Stimulated activated effector memory CD8-positive, alpha-beta T cell treated with anti-CD3 and anti-CD28 coated beads, Interleukin-12 subunit alpha, Interleukin-12 subunit beta, amount 100 ng/mL, for 72 hours (primary cell): ENCODE measurements around the gene ZNF341.
"Not testable (repeated sequence)": the region's sequence is repeated elsewhere in the genome, so short reads cannot be mapped to it uniquely, and the experiment has no call there.

Experiments used
- ATAC-seq: fragments of 150-1000 bp; cut with Tn5 transposase; 2 replicates; pipeline ENCODE4 v1.10.0; 2021
- DNase-seq, 2 donors: peaks; one replicate each; pipeline ENCODE4 v3.0.0; 2021 to 2022; ENCODE audit warnings: low spot score in 2 of 2
- H3K27ac Mint-ChIP-seq: one replicate; pipeline ENCODE4 v1.8.0; 2022; ENCODE audit warnings: mild to moderate bottlenecking, mixed read lengths
- H3K36me3 Mint-ChIP-seq: one replicate; pipeline ENCODE4 v1.8.0; 2022; ENCODE audit warnings: mild to moderate bottlenecking, mixed read lengths
- H3K4me1 Mint-ChIP-seq: one replicate; pipeline ENCODE4 v1.8.0; 2022; ENCODE audit warnings: mixed read lengths
- H3K4me3 Mint-ChIP-seq: one replicate; pipeline ENCODE4 v1.8.0; 2022; ENCODE audit warnings: mild to moderate bottlenecking, mixed read lengths
- H3K9me3 Mint-ChIP-seq: one replicate; pipeline ENCODE4 v1.8.0; 2022; ENCODE audit warnings: mixed read lengths

The ZNF341 gene

GRCh38 chr20:33736962-33737361, 5.2 kb downstream of the ZNF341 start:
- Mint-ChIP-seq H3K4me1 (peaks cover 24% of the 10 kb centered on the region), H3K27ac (no peak overlapping the region), H3K4me3 (no peak overlapping the region), H3K36me3 (no peaks in the 10 kb centered on the region), H3K9me3 (peaks cover 4% of the 10 kb centered on the region)
- ATAC-seq (no peak), DNase-seq (no peak)

- Mint-ChIP-seq H3K4me1 (peaks cover 6% of the 10 kb centered on the region), H3K4me3 (no peak overlapping the region), H3K36me3 (no peaks in the 10 kb centered on the region), H3K9me3 (peaks cover 4% of the 10 kb centered on the region), H3K27ac (no peak overlapping the region)
- DNase-seq, result no peak
- no peak for ATAC-seq
Measured at GRCh38 chr20:33739493-33739892, 7.7 kb downstream of the ZNF341 start.

- H3K9me3 Mint-ChIP-seq, result peaks cover 4% of the 10 kb centered on the region
- peaks cover 6% of the 10 kb centered on the region for H3K4me1 Mint-ChIP-seq
- no peak overlapping the region for H3K4me3 Mint-ChIP-seq
- ATAC-seq (no peak), DNase-seq (no peak)
- H3K27ac Mint-ChIP-seq, result no peak overlapping the region
- H3K36me3 Mint-ChIP-seq, result no peaks in the 10 kb centered on the region
Measured at GRCh38 chr20:33740189-33740588, 8.4 kb downstream of the ZNF341 start.

- Mint-ChIP-seq H3K9me3 (no peaks in the 10 kb centered on the region), H3K27ac (no peak overlapping the region), H3K4me1 (no peaks in the 10 kb centered on the region), H3K4me3 (no peak overlapping the region), H3K36me3 (peaks cover 29% of the 10 kb centered on the region)
- ATAC-seq (no peak), DNase-seq (no peak)
Measured at GRCh38 chr20:33744181-33744580, 12.4 kb downstream of the ZNF341 start.

- no peak for DNase-seq
- no peaks in the 10 kb centered on the region for H3K9me3 Mint-ChIP-seq
- H3K4me3 Mint-ChIP-seq, result no peak overlapping the region
- no peak for ATAC-seq
- no peaks in the 10 kb centered on the region for H3K4me1 Mint-ChIP-seq
- H3K36me3 Mint-ChIP-seq, result peaks cover 36% of the 10 kb centered on the region
- no peak overlapping the region for H3K27ac Mint-ChIP-seq
Measured at GRCh38 chr20:33744773-33745385, 13.1 kb downstream of the ZNF341 start.

GRCh38 chr20:33746325-33746998, 14.7 kb downstream of the ZNF341 start:
- Mint-ChIP-seq H3K36me3 (peaks cover 47% of the 10 kb centered on the region), H3K4me3 (no peak overlapping the region), H3K4me1 (no peaks in the 10 kb centered on the region), H3K27ac (no peak overlapping the region), H3K9me3 (no peaks in the 10 kb centered on the region)
- no peak for DNase-seq
- ATAC-seq, result no peak

GRCh38 chr20:33751775-33752174, 20.0 kb downstream of the ZNF341 start:
- DNase-seq (no peak), ATAC-seq (no peak)
- no peaks in the 10 kb centered on the region for H3K4me1 Mint-ChIP-seq
- H3K36me3 Mint-ChIP-seq, result peaks cover 65% of the 10 kb centered on the region
- H3K9me3 Mint-ChIP-seq, result no peaks in the 10 kb centered on the region
- no peak overlapping the region for H3K27ac Mint-ChIP-seq
- no peak overlapping the region for H3K4me3 Mint-ChIP-seq

GRCh38 chr20:33753143-33753542, 21.3 kb downstream of the ZNF341 start:
- H3K9me3 Mint-ChIP-seq, result no peaks in the 10 kb centered on the region
- no peak for DNase-seq
- H3K36me3 Mint-ChIP-seq, result peaks cover 52% of the 10 kb centered on the region
- no peak overlapping the region for H3K27ac Mint-ChIP-seq
- no peaks in the 10 kb centered on the region for H3K4me1 Mint-ChIP-seq
- no peak for ATAC-seq
- no peak overlapping the region for H3K4me3 Mint-ChIP-seq

GRCh38 chr20:33753763-33754162, 22.0 kb downstream of the ZNF341 start:
- no peak for DNase-seq
- Mint-ChIP-seq H3K27ac (no peak overlapping the region), H3K9me3 (no peaks in the 10 kb centered on the region), H3K4me1 (no peaks in the 10 kb centered on the region), H3K36me3 (peaks cover 45% of the 10 kb centered on the region), H3K4me3 (no peak overlapping the region)
- ATAC-seq, result no peak

- peaks cover 29% of the 10 kb centered on the region for H3K36me3 Mint-ChIP-seq
- H3K4me1 Mint-ChIP-seq, H3K27ac Mint-ChIP-seq, DNase-seq, H3K9me3 Mint-ChIP-seq, H3K4me3 Mint-ChIP-seq, ATAC-seq: not testable (repeated sequence)
Measured at GRCh38 chr20:33755936-33756490, 24.2 kb downstream of the ZNF341 start.

- ATAC-seq (no peak), DNase-seq (no peak)
- Mint-ChIP-seq H3K4me1 (no peaks in the 10 kb centered on the region), H3K36me3 (peaks cover 34% of the 10 kb centered on the region), H3K9me3 (no peaks in the 10 kb centered on the region), H3K4me3 (no peak overlapping the region), H3K27ac (no peak overlapping the region)
Measured at GRCh38 chr20:33757046-33757445, 25.2 kb downstream of the ZNF341 start.

- no peak for ATAC-seq
- H3K4me1 Mint-ChIP-seq, result no peaks in the 10 kb centered on the region
- DNase-seq, result no peak
- no peaks in the 10 kb centered on the region for H3K9me3 Mint-ChIP-seq
- H3K36me3 Mint-ChIP-seq, result peaks cover 38% of the 10 kb centered on the region
- H3K27ac Mint-ChIP-seq, result peak overlapping the region; percentile 18
- H3K4me3 Mint-ChIP-seq, result no peak overlapping the region
Measured at GRCh38 chr20:33757458-33757857, 25.7 kb downstream of the ZNF341 start.

GRCh38 chr20:33761698-33762250, 30.0 kb downstream of the ZNF341 start:
- Mint-ChIP-seq H3K9me3 (no peaks in the 10 kb centered on the region), H3K4me1 (no peaks in the 10 kb centered on the region), H3K4me3 (no peak overlapping the region), H3K36me3 (peaks cover 26% of the 10 kb centered on the region), H3K27ac (no peak overlapping the region)
- no peak for DNase-seq
- ATAC-seq, result no peak

GRCh38 chr20:33765099-33765498, 33.3 kb downstream of the ZNF341 start:
- no peak overlapping the region for H3K27ac Mint-ChIP-seq
- H3K9me3 Mint-ChIP-seq, result no peaks in the 10 kb centered on the region
- DNase-seq, result no peak
- H3K4me1 Mint-ChIP-seq, result no peaks in the 10 kb centered on the region
- no peak overlapping the region for H3K4me3 Mint-ChIP-seq
- peaks cover 43% of the 10 kb centered on the region for H3K36me3 Mint-ChIP-seq
- ATAC-seq, result no peak

- Mint-ChIP-seq H3K4me1 (no peaks in the 10 kb centered on the region), H3K4me3 (no peak overlapping the region), H3K36me3 (peaks cover 42% of the 10 kb centered on the region), H3K27ac (no peak overlapping the region), H3K9me3 (no peaks in the 10 kb centered on the region)
- ATAC-seq (no peak), DNase-seq (no peak)
Measured at GRCh38 chr20:33765592-33765991, 33.8 kb downstream of the ZNF341 start.

GRCh38 chr20:33766686-33767085, 34.9 kb downstream of the ZNF341 start:
- Mint-ChIP-seq H3K4me3 (no peak overlapping the region), H3K4me1 (no peaks in the 10 kb centered on the region), H3K36me3 (peaks cover 33% of the 10 kb centered on the region), H3K9me3 (no peaks in the 10 kb centered on the region), H3K27ac (no peak overlapping the region)
- ATAC-seq, result no peak
- no peak for DNase-seq
